Activated naive CD8-positive, alpha-beta T cell treated with anti-CD3 and anti-CD28 coated beads, Interleukin-2, amount 50 U/mL, for 16 hours (primary cell): ENCODE data around the gene CRY2.

Source experiments
- DNase-seq: peaks from one replicate; pipeline ENCODE4 v3.0.0-alpha.2; 2020; ENCODE audit warnings: low read depth, low spot score

The CRY2 gene

GRCh38 chr11:45930951-45931570, 83.8 kb downstream of the CRY2 start:
- no peak for DNase-seq

GRCh38 chr11:45931739-45932138, 84.5 kb downstream of the CRY2 start:
- DNase-seq = no peak

GRCh38 chr11:45932217-45932616, 84.9 kb downstream of the CRY2 start:
- DNase-seq = no peak
